CD4-positive, alpha-beta T cell treated with Interleukin-17A for 4 hours (primary cell): ENCODE measurements around the gene TCF12.

Experiments
- DNase-seq: peaks from one replicate; pipeline ENCODE4 v3.0.0-alpha.2; 2020; ENCODE audit warnings: mixed read lengths

The TCF12 gene

DNA sequence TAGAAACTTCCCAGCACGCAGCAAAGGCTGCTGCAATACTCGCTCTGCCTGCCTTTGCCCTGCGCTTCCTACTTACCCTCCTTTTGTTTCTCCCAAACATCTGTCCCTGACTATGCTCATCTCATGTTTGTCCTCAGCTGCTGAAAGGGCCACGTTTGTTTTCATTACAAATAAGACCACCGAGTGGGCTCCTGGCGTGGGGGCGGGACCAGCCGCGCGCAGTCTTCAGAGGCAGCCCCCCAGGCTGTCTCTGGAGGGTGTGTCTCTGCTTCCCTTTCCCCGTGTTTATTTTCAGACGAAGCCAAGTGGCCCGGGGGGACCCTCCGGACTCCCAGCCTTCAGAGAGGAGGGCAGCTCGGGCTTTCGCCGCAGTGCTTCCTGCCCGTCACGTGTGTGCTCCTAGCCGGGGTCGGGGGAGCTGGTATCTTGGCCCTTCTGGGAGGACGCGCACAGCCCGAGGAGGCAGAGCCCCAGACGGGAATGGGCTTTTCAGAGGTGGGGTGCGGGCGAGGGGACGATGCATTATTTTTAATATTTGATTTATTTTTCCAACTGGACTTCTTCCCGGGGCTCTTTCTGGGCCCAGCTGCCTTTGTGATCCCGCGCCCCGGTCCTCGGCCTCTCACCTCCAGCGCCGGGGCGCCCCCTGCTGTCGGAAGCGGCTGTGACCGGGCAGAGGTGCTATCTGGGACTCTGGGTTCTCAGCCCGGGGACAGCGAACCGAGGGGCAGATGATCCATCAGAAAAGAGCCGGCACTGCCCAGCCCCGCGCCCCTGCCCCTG lies 387.9 kb downstream of the TCF12 start:
- DNase-seq = peak; percentile 90

DNA sequence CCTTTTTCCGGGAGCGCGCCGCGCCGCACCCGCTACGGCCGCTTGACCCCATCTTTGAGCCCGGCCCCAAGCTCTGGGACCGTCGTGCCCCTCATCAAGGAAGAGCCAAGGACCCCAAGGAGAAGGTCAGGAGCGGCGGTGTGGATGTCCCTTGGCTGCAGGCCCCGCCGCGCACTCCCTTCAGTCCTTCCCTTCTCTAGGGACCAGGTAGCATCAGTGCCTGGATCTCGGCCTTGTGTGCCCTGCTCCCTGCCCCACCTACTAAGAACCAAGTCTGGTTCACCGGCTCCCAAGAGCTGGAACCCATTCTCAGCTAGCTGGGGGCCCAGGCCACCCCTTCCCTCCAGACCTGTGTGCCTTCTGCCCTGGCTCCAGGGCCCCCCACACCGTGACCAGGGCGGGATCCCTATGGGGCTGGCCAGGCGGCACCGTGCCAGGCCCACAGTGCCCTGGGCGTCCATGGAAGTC lies 388.5 kb downstream of the TCF12 start:
- DNase-seq = no peak

DNA sequence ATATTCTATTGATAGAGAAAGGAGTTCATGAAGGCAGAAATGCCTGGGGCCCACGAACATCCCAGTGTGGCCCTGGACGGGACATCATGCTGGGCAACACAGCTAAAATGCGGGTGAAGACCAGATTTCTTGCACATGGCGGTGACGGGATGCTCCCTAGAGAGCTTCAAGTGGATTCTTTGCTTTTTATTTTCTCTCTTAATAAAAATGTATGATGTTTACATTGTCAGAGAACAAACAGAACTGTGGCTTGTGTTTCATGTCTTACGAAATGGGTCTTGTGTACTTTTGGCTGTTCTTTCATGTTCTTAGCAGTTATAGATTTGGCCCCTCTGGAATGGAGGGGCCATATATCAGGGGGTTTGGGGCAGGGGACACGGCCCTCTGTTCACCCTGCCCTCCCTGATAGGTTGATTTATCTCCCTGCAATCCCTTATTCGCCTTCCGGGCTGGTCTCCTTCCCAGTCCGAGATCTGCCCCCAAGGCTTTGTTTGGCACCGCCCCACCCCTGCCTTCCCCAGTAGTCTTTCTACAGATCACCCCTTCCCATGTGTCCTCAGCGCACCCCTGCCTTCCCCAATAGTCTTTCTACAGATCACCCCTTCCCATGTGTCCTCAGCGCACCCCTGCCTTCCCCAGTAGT lies 389.2 kb downstream of the TCF12 start:
- DNase-seq = no peak

DNA sequence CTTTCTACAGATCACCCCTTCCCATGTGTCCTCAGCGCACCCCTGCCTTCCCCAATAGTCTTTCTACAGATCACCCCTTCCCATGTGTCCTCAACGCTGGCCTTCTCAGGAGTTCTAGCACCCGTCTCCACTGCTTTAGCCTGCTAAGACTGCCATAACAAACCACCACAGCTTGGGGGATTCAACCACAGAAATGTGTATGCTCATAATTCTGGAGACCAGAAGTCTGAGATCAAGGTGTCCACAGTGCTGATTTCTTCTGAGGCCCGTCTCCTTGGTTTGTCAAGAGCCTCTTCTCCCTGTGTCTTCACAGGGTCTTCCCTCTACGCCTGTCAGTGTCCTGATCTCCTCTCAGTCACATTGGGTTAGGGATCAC lies 389.7 kb downstream of the TCF12 start:
- no peak for DNase-seq

DNA sequence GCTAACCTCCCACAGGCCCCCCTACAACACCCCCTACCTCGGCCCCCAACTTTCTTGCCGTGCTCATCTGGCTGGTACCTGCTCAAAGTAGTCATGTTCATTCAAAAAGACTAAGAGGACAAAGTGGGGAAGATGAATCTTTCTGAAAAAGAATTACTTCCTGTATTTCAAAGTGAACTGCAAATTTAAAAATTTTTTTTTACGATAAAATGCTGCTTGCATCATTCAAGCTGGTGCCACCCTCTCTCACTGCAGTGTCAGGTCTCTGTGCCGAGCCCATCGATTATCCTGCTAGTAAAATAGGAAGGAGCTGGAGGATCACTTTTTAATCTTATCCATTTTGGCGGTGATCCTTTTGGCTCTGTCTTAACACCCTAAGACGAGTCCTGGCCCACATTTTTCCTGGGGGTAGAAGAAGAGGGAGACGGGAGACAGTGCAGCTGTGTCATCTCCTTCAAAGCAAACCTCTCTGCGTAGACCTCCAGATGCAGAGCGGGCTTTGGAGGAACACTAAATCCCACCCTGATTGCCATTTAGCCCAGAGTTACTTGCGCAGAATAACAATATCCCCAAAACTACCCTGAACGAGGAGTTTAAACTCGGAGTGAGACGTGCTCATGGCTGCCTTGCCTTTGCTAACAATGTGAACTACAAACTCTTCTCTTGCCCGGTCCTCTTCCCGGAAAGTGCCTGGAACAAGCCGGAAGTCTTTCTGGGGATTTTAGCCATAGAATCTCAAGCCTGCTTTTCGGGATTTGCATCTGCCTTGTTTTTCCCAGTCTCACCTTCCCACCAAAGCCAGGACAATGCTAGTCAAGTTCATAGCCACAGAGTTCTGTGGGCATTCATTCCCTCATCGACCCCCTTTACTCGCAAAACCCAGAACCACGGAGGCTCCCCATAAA lies 391.7 kb downstream of the TCF12 start:
- DNase-seq = no peak

DNA sequence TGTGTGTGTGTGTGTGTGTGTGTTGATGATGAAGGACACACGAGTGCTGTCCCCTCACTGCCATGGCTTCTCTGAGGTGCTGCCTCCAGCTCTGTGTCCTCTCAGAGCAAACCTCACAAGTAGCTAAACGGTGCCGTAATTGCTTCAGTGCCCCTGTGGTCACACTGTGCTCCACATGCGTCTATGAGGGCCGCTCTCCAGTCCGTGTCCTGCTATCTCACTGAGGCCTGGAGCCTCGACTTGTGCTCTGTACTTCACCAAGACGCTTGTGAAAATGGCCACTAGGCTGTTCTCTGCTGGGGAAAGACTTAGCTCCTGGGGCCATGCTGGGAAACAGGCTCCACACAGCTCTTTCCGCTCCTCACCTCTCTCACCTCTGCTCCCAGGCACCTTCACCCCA lies 392.4 kb downstream of the TCF12 start:
- DNase-seq = no peak

DNA sequence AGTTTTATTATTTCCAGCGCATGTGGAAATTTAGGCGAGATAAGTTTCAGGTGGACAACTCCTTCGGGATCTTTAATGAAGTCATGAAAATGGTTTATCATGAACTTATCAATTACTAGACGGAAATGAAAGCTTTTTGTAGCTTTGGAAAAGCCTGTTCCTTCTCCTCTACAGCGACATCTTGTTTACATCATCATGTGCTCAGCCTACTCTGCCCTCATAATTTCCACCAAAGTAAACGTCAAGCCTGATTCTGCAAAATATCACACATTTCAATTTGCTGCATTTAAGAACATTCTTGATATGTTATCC lies 393.5 kb downstream of the TCF12 start:
- no peak for DNase-seq

DNA sequence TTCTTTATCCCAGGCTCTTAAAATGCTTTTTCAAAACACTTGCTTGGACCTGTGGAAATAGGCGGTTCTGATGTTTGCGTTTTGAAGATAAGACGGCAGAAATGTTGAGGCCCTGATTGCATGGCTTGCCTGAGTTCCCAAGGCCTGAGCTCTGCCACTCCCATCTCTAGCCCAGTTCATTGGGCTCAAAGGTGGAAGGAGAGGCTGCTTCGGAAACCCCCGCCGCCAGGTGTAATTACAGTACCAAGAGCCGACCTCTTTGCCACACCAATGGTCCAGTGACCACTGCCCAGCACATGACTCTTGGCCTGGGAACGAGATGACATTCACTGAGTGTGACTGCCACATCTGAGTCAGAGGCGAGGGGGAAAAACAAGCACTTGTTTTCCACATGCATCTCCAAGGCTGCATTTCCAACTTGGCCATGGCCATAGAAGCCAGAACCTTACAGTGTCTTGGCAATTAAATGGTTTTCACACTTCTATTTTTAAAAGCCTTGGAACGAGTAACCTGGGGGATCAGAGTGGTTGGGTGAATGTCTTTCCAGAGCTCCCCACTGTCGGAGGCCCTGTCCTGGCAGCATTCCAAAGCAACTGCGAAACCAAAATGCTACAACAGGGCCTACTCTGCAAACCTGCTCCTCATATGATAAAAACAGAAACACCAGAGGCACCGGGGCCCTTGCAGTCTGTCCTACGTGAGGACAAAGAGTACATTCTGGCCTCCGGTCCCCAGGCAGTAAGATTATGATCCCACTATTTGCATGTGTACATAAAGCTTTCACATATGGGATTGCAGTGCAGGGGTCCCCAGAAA lies 394.1 kb downstream of the TCF12 start:
- DNase-seq = no peak

DNA sequence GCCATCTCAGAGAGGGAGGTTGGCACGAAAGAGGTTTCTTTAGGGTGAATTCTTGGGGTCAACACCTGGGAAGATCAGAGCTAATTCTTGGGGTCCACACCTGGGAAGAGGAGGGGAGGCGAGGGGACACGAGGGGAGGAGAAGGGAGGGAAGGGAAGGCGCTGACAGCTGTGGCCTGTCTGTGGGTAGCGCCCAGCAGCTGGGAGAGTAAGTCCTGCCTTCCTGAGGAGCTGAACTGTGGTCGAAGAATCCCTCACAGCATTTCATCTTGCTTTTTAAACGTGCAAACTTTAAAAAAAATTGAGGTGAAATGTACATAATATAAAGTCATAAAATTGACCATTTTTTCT lies 394.7 kb downstream of the TCF12 start:
- no peak for DNase-seq

DNA sequence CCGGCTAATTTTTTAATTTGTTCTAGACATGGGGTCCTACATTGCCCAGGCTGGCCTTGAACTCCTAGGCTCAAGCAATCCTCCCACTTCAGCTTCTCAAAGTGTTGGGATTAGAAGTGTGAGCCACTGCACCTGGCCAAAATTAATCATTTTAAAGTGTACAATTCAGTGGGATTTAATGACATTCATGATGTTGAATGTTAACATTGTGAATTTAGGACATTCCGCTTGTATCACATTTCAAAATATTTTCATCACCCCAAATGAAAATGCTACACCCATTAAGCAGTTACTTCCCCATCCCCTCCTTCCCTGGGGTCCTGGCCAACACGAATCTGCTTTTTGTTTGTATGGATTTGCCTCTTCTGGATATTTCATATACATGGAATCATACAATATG lies 395.8 kb downstream of the TCF12 start:
- no peak for DNase-seq

DNA sequence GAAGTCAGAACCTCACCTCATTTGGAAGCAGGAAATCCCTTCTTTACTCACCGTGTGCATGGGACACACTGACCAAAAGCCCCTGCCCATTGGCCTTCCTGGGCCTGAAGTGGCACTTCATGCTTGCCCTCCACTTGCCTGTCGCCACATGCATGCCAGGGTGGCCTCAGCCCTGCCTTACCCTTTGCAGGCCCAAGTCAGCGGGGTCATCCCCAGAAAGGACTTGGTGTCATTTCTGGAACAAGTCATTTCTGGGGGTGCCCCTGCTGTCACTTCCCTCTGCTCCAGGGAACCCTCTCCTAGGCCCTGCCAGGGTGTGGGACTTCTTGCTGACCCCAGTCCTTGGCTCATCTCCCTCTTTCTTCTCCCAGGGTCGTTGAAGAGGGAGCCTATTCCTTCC lies 398.0 kb downstream of the TCF12 start:
- no peak for DNase-seq

DNA sequence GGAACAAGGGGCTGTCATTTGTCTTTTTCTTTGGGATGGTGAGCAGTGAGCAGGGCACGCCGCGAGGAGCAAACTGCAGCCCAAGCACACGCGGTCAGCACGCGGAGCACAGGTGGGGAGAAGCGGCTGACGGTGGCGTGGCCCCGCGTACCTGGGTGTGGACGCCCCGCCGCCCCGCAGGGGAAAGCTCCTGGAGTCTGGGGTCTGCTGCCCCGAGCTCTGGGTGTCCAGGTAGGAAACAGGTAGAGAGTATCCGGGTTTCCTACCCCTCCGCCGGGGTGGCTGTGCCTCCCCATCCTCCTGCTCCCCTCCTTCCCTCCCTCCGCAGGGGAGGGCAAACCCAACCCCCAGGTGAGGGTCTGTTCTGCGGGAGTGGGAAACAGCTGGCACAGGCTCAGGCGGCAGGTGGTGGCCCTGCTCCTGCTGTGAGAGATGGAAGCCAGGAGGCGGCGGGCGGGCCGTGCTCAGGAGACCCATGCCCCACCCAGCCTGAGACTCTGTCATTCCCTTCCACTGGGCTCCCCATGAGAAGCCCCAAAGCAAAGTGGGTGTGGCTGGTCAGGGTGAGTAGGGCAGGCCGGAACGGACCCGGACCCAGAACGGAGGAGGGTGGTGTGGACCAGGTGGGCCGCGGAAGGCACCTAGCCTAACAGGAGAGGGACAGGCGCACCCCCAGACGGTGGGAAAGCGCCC lies 400.9 kb downstream of the TCF12 start:
- no peak for DNase-seq

DNA sequence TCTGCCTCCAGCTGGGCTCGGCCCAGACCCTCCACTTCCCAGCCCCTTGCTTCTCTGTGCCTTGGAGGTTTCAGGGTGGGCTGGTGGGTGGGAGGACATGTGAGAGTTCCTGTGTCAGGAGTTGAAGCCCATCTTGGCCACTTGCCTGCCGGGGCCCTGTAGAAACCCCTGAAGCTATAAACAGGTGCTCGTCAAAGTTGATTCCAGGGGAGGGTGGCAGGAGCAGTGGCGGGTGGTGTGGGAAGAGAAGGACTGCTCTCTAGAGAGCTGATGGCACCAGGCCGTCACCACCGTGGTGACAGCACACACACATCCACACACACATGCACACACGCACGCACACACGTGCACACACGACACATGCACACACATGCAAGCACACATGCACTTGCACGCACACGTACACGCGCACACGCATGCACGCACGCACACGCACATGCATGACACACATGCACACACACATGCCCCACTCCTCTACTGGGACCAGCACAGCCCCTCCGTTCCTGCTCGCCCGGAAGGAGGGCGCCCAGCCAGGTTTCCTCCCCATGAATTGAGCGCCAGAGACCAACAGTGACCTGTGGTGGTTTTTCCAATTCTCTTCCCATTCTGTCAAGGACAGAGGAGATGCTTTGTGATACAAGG lies 401.6 kb downstream of the TCF12 start:
- DNase-seq = no peak

DNA sequence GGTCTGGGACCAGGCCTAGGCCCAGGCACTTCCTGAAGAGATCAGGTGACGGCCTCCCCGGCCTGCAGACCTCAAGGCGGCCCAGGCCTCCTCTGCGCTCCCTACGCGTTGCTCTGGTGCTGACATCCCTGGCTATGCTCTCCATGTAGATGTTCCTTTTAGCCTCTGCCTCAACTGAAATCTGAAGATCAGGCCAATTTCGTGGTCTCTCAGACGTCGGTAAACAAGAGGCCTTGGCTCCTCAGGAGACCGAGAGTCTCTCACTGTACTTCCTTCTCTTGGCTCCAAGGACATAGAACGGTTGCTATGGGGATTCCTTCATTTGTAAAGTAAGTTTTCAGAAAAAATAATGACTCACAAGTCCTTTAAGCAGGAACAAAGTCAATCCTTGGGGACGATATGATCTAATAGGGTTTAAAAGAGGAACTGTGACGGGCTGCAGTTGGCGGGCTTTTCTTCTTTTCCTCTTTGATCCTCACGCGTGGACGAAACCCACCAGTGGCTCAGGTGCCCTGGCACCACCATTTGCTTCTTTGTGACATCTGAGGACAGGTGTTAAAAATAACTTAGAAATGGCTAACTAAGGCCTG lies 402.3 kb downstream of the TCF12 start:
- DNase-seq = no peak

DNA sequence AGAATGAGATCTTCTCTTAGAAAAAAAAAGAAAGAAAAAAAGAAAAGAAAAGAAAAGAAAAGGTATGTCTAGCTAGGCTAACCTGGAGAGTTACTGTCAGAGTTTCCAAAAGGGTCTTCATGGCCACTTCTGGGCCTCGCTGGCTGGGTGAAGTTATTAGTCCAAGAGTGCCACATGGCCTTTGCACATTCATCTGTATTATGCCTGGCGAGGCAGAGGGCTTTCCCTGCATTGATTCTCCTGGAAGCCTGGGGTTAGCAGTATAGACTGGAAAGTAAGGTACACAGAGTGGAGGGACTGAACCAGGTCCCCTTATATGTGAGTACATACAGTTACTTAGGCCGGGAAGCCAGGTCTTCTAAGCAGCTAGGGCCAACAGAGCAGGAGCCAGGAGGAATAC lies 403.0 kb downstream of the TCF12 start:
- DNase-seq = no peak

DNA sequence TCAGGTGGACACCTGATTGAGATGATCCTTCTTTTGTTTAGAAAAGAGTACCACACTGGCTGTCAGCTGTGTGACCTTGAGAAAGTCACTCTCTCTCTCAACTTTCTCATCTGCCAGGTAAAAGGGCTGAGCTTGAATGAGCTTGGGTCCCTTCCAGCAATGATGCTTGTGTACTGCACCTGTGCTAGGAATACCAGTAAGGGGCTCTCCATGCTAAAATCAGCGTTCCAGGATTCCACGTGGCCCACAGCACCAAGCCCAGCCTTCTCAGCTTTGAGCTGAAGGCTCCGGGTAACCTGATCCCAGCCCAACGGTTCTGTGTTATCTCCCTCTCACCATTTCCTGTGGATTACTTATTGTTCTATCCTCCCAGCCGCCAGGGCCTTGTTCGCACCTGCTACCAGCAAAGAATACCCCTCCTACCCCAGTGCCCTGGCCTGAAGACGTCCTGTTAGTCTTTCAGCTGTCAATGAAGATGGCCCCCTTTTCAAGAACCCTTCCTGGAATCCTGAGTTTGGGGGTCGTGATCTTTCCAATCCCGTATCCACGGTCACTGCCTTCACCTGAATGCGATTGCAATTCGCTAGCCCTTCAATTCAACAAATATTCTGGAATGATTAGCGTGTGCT lies 403.6 kb downstream of the TCF12 start:
- no peak for DNase-seq

DNA sequence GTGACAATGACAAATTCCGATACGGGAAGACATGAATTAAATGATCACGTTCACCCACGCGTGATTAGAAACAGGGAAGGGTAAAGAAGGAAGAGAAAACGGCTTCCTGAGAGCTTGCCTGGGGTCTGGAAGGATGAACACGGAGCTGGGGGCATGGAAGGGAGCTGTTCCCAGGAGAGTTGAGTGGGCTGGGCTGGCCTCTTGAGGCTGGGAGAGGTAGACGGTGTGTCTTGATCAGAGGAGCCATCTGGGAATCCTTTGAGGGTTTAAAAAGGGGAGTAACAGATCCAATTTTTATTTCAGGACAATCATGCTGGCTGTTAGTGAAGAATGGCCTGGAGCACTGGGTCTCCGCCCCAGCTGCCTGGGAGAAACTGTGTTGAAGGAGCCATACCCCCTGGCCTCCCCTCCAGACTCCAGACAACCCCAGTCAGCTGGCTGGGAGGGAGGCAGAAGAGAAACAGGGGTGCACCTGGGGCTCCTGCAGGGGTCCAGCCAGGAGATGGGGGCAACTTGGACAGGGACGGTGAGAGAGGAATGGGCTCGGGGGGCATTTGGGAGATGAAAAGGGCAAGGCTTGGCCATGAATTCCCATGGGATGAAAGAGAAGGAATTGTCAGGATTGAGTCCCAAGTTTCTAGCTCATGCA lies 404.3 kb downstream of the TCF12 start:
- DNase-seq = no peak

DNA sequence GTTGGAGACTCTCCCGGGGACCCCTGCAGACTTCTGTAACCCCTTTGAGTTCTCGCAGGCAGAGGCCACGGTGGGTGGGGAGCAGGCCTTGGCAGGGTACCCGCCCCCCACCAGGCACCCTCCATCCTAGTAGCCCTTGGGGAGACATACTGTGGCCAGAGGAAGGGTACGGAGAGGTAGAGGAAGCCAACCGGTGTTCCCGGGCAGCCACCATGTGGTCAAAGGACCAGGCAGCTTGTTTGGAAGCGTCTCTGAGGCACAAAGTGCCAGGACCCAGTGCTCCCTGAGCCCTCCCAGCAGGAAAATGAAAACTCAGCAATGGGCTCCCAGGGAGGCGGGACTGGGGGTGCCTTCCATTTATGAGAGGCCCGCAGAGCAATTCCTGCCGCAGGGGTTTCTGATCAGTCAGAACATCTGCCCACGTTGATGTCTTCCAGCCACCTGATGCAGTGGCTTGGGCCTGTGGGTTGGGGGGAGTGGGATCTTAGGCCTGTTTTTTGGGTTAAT lies 404.9 kb downstream of the TCF12 start:
- no peak for DNase-seq

DNA sequence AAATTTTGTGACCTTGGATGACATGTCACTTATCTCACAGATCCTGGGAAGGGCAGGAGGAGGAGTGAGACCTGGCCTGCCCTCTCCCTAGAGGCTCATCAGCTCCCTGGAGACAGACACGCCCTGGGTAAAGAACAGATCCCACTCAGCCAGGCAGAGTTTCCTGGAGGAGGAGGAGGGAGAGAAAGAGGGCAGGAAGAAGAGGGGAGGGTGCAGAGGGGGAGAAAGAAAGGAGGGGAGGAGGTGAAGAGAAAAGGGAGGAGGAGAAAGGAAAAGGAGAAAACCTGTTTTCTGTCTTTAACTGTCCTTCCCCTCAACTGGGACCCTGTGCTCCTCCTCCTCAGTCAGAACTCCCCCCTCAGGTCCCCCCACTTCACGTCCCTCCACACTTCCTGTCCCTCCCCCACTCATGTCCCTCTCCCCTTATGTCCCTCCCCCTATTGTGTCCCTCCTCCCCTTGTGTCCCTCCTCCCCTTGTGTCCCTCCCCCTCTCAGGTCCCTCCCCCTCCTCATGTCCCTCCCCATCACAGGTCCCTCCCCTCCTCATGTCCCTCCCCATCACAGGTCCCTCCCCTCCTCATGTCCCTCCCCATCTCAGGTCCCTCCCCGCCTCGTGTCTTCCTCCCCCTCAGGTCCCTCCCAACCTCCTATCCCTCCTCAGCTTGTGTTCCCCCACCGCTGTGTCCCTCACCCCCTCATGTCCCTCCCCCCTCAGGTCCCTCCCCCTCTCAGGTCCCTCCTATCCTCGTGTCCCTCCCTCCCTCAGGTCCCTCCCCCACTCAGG lies 405.6 kb downstream of the TCF12 start:
- DNase-seq = peak; percentile 16

DNA sequence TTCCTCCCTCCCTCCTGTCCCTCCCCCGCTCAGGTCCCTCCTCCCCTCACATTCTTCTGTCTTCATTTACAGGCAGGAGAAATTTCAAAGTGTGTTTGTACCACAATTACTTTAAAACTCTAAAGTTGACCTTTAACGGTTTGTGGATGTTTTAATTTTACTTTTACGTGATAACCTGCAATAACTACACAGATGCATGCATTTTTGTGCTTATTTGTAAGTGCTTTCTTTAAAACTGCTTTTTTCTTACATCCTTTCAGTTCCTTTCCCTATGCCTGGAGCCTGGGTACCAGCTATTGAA lies 406.1 kb downstream of the TCF12 start:
- no peak for DNase-seq
